ENCODE results near the gene ARL2BP.

Gene ARL2BP

DNA sequence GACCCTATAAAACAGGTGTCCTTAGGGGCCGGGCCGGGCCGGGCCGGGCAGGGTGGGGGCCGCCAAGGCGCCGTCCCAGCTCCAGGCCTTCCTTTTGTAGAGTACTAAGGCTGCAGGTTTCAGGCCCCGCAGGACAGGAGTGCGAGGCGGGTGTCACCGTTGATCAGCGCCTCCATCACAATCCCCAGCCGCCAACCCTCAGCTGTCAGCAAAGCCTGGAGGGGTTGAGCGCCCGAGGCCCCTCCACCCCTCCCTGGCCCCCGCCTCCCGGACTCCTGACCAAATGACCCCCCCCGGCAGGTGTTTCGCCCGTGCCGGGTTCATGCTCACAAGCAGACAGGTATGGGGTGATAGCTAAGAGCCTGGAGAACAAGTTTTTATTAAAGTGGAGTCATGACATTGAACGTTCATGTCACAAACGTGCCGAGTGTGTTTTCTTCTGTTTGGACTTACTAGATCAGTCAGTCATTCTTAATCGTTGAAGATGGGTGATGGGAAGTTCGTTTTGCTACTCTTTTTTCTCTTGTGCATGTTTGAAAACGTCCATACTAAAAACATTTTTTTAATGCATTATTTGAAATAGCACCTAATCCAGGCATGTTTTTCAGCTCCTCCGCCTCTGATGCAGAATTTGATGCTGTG, 534 bp downstream of the ARL2BP start:
- no peak overlapping the region for H2BK120ac ChIP-seq (ENCODE audit: low read depth, low read length)

DNA sequence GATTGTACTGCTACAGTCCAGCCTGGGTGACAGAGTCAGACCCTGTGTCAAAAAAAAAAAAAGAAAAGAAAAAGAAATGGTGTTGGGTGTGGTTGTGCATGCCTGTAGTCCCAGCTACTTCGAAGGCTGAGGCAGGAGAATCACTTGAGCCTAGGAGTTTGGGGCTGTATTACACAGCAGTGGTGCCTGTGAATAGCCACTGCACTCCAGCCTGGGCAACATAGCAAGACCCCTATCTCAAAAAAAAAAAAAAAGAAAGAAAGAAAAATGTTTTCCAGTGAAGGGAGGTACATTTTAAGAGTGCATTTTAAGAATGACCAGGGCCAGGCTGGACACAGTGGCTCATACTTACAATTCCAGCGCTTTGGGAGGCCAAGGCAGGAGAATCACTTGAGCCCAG, 6.3 kb downstream of the ARL2BP start:
- H3K27ac ChIP-seq (ENCODE audit: low read depth, low read length) = no peak overlapping the region
- H3K27me3 ChIP-seq (ENCODE audit: insufficient read depth, low read length, poor library complexity) = no peaks in the 10 kb centered on the region
- H3K4me3 ChIP-seq (ENCODE audit: low read length) = no peak overlapping the region
- no peak overlapping the region for H3K56ac ChIP-seq (ENCODE audit: low read length)
- H2BK5ac ChIP-seq (ENCODE audit: low read length) = no peak overlapping the region
- H3K18ac ChIP-seq (ENCODE audit: low read length) = no peak overlapping the region
- H2BK120ac ChIP-seq (ENCODE audit: low read depth, low read length) = no peak overlapping the region
- H3K79me1 ChIP-seq (ENCODE audit: low read length) = no peaks in the 10 kb centered on the region
- H3K36me3 ChIP-seq (ENCODE audit: control insufficient read depth, insufficient read depth, low read length) = no peaks in the 10 kb centered on the region
- no peak overlapping the region for H4K5ac ChIP-seq (ENCODE audit: low read length)
- no peaks in the 10 kb centered on the region for H3K4me1 ChIP-seq (ENCODE audit: control insufficient read depth, low read depth, low read length)
- no peak overlapping the region for H3K4me2 ChIP-seq (ENCODE audit: low read length)
- no peak for DNase-seq
- H2BK15ac ChIP-seq (replicated peaks; ENCODE audit: low read depth) = no peak overlapping the region
- WGBS (ENCODE audit: extremely low coverage, insufficient coverage, low lambda C conversion rate) = no CpG with 5 or more reads among the region's 2 CpGs
- H4K8ac ChIP-seq (ENCODE audit: low read depth, low read length) = no peak overlapping the region
- H3K4ac ChIP-seq (ENCODE audit: low read depth, low read length) = no peak overlapping the region
- H3K79me2 ChIP-seq (ENCODE audit: control insufficient read depth, insufficient read depth, low read length) = no peaks in the 10 kb centered on the region
- H3K23ac ChIP-seq (ENCODE audit: low read length) = no peak overlapping the region
- no peak overlapping the region for H2AK5ac ChIP-seq (ENCODE audit: low read length)
- H3K9ac ChIP-seq (ENCODE audit: low read length) = no peak overlapping the region

More for the DNA sequence above, 534 bp downstream of the ARL2BP start:
- Histone ChIP-seq H3K79me2 (ENCODE audit: control insufficient read depth, insufficient read depth, low read length) (no peaks in the 10 kb centered on the region), H3K18ac (ENCODE audit: low read length) (peak overlapping the region; percentile 82), H2BK5ac (ENCODE audit: low read length) (no peak overlapping the region), H3K27me3 (ENCODE audit: insufficient read depth, low read length, poor library complexity) (no peaks in the 10 kb centered on the region), H2BK15ac (replicated peaks; ENCODE audit: low read depth) (no peak overlapping the region), H3K9ac (ENCODE audit: low read length) (peak overlapping the region; percentile 79), H3K23ac (ENCODE audit: low read length) (no peak overlapping the region), H3K36me3 (ENCODE audit: control insufficient read depth, insufficient read depth, low read length) (no peaks in the 10 kb centered on the region), H4K8ac (ENCODE audit: low read depth, low read length) (no peak overlapping the region), H3K4me1 (ENCODE audit: control insufficient read depth, low read depth, low read length) (peaks cover 2% of the 10 kb centered on the region), H3K4me2 (ENCODE audit: low read length) (peak overlapping the region; percentile 56), H4K5ac (ENCODE audit: low read length) (no peak overlapping the region), H3K4ac (ENCODE audit: low read depth, low read length) (peak overlapping the region; percentile 92), H3K27ac (ENCODE audit: low read depth, low read length) (peak overlapping the region; percentile 69), H2AK5ac (ENCODE audit: low read length) (no peak overlapping the region), H3K4me3 (ENCODE audit: low read length) (peak overlapping the region; percentile 63), H3K79me1 (ENCODE audit: low read length) (no peaks in the 10 kb centered on the region), H3K56ac (ENCODE audit: low read length) (peak overlapping the region; percentile 87)
- WGBS (ENCODE audit: extremely low coverage, insufficient coverage, low lambda C conversion rate) = no CpG with 5 or more reads among the region's 28 CpGs
- DNase-seq = no peak

DNA sequence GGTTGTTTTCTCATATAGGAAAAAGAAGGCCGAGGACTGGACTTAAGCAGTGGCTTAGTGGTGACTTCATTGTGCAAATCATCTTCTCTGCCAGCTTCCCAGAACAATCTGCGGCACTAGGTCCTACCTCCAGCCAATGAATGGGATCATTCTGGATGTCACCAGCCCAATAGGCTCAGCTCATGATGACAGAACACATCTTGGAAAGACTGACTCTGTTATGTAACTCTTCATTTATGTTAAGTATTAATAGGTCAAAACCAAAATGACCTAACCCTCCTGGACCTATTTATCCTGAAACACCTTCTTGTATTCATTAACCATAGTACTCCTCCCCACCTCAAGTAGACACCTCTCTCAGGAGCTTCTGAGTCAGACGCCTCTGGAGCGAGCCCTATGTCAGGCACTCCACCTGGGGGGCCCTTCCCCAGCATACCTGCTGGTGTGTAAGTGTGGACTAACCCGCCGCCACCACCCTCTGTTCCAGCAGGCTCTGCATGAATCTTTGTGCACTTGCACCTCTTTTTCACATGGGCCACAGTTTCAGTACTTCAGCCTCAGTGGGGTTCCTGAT, 7.2 kb downstream of the ARL2BP start:
- H3K36me3 ChIP-seq (ENCODE audit: control insufficient read depth, insufficient read depth, low read length) = no peaks in the 10 kb centered on the region
- no CpG with 5 or more reads among the region's 6 CpGs for WGBS (ENCODE audit: extremely low coverage, insufficient coverage, low lambda C conversion rate)

DNA sequence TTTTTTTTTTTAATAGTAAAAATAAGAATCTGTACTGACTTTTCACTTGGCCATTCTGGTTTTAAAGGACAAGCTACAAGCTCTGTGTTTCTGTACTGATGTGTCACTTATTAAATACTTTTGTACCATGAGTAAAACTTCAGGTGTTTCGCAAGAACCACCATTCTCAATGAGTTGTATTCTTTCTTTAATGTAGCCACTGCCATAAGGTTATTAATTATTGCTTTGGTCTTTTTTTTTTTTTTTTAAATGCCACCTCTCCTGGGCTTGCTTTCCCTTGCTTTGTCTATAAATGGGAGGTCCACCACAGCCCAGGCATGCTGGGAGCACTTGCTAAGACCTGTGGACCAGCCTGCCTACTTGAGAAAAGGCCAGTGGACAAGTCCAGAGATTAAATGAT, 8.4 kb downstream of the ARL2BP start:
- H3K23ac ChIP-seq (ENCODE audit: low read length) = no peak overlapping the region
- no peak overlapping the region for H4K8ac ChIP-seq (ENCODE audit: low read depth, low read length)
- H3K36me3 ChIP-seq (ENCODE audit: control insufficient read depth, insufficient read depth, low read length) = no peaks in the 10 kb centered on the region
- H3K79me2 ChIP-seq (ENCODE audit: control insufficient read depth, insufficient read depth, low read length) = no peaks in the 10 kb centered on the region
- no peak overlapping the region for H2AK5ac ChIP-seq (ENCODE audit: low read length)
- H3K27me3 ChIP-seq (ENCODE audit: insufficient read depth, low read length, poor library complexity) = no peaks in the 10 kb centered on the region
- no peak overlapping the region for H3K4me3 ChIP-seq (ENCODE audit: low read length)
- DNase-seq = no peak
- H3K9ac ChIP-seq (ENCODE audit: low read length) = no peak overlapping the region
- H4K5ac ChIP-seq (ENCODE audit: low read length) = no peak overlapping the region
- no peak overlapping the region for H3K4me2 ChIP-seq (ENCODE audit: low read length)
- no peak overlapping the region for H3K27ac ChIP-seq (ENCODE audit: low read depth, low read length)
- no peak overlapping the region for H2BK15ac ChIP-seq (replicated peaks; ENCODE audit: low read depth)
- H2BK5ac ChIP-seq (ENCODE audit: low read length) = no peak overlapping the region
- H3K56ac ChIP-seq (ENCODE audit: low read length) = no peak overlapping the region
- WGBS (ENCODE audit: extremely low coverage, insufficient coverage, low lambda C conversion rate) = no CpG with 5 or more reads among the region's 1 CpG
- H3K18ac ChIP-seq (ENCODE audit: low read length) = no peak overlapping the region
- no peaks in the 10 kb centered on the region for H3K4me1 ChIP-seq (ENCODE audit: control insufficient read depth, low read depth, low read length)
- no peaks in the 10 kb centered on the region for H3K79me1 ChIP-seq (ENCODE audit: low read length)
- H2BK120ac ChIP-seq (ENCODE audit: low read depth, low read length) = no peak overlapping the region
- no peak overlapping the region for H3K4ac ChIP-seq (ENCODE audit: low read depth, low read length)

More for the DNA sequence above, 7.2 kb downstream of the ARL2BP start:
- H2AK5ac ChIP-seq (ENCODE audit: low read length) = no peak overlapping the region
- no peak for DNase-seq
- no peak overlapping the region for H3K4me2 ChIP-seq (ENCODE audit: low read length)
- no peak overlapping the region for H3K18ac ChIP-seq (ENCODE audit: low read length)
- H3K4me3 ChIP-seq (ENCODE audit: low read length) = no peak overlapping the region
- no peaks in the 10 kb centered on the region for H3K79me1 ChIP-seq (ENCODE audit: low read length)
- no peaks in the 10 kb centered on the region for H3K79me2 ChIP-seq (ENCODE audit: control insufficient read depth, insufficient read depth, low read length)
- no peaks in the 10 kb centered on the region for H3K27me3 ChIP-seq (ENCODE audit: insufficient read depth, low read length, poor library complexity)
- H2BK5ac ChIP-seq (ENCODE audit: low read length) = no peak overlapping the region
- H3K4ac ChIP-seq (ENCODE audit: low read depth, low read length) = no peak overlapping the region
- H2BK120ac ChIP-seq (ENCODE audit: low read depth, low read length) = no peak overlapping the region
- H3K27ac ChIP-seq (ENCODE audit: low read depth, low read length) = no peak overlapping the region
- H3K4me1 ChIP-seq (ENCODE audit: control insufficient read depth, low read depth, low read length) = no peaks in the 10 kb centered on the region
- no peak overlapping the region for H3K9ac ChIP-seq (ENCODE audit: low read length)
- no peak overlapping the region for H3K23ac ChIP-seq (ENCODE audit: low read length)
- no peak overlapping the region for H4K8ac ChIP-seq (ENCODE audit: low read depth, low read length)
- no peak overlapping the region for H2BK15ac ChIP-seq (replicated peaks; ENCODE audit: low read depth)
- H4K5ac ChIP-seq (ENCODE audit: low read length) = no peak overlapping the region
- H3K56ac ChIP-seq (ENCODE audit: low read length) = no peak overlapping the region

DNA sequence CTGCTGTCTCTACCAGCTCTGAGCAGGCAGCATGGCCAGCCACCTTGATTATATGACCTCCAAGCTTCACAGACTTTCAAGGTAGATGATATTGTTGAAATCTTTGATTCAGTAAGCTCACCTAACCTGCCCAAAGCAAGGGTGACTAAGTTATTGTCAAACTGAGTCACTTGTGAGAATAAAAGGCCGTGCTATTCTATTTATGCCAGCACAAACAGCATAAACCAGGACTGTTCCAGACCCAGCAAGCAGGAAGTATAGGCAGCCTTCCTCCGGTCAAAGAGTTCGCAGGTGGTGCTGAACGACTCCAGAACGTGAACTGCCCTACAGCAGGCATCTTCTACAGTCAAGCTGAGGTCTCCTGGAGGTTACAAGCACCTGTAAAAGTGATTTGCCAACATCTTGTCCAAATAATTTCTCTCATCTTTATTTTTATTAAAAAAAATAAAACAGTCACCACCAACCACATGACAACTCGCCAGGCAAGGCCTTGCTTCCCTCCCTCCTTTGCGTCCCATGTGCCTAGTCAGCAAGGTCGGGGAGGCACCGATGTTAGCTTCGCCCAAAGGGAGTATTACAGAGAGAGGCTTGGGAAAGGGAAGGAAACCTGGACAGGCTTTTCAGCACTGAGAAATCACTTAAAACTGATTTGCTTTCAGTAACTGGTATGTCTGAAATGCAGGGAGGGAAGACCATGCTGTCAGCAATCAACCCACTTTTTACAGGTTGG, 10.8 kb downstream of the ARL2BP start:
- Histone ChIP-seq H2AK5ac (ENCODE audit: low read length) (no peak overlapping the region), H3K27me3 (ENCODE audit: insufficient read depth, low read length, poor library complexity) (no peaks in the 10 kb centered on the region), H3K56ac (ENCODE audit: low read length) (no peak overlapping the region), H3K79me1 (ENCODE audit: low read length) (no peaks in the 10 kb centered on the region), H3K9ac (ENCODE audit: low read length) (no peak overlapping the region), H2BK15ac (replicated peaks; ENCODE audit: low read depth) (no peak overlapping the region), H3K36me3 (ENCODE audit: control insufficient read depth, insufficient read depth, low read length) (no peaks in the 10 kb centered on the region), H4K8ac (ENCODE audit: low read depth, low read length) (no peak overlapping the region), H2BK120ac (ENCODE audit: low read depth, low read length) (no peak overlapping the region), H3K4ac (ENCODE audit: low read depth, low read length) (no peak overlapping the region), H3K4me1 (ENCODE audit: control insufficient read depth, low read depth, low read length) (peaks cover 5% of the 10 kb centered on the region), H3K23ac (ENCODE audit: low read length) (no peak overlapping the region), H3K18ac (ENCODE audit: low read length) (no peak overlapping the region), H3K4me3 (ENCODE audit: low read length) (no peak overlapping the region), H3K79me2 (ENCODE audit: control insufficient read depth, insufficient read depth, low read length) (no peaks in the 10 kb centered on the region), H2BK5ac (ENCODE audit: low read length) (no peak overlapping the region), H3K4me2 (ENCODE audit: low read length) (no peak overlapping the region), H4K5ac (ENCODE audit: low read length) (no peak overlapping the region), H3K27ac (ENCODE audit: low read depth, low read length) (no peak overlapping the region)
- no CpG with 5 or more reads among the region's 10 CpGs for WGBS (ENCODE audit: extremely low coverage, insufficient coverage, low lambda C conversion rate)
- DNase-seq = no peak

Measured in mesendoderm (in vitro differentiated cells).